Cardiac muscle cell (in vitro differentiated cells and primary cell): ENCODE results near the gene TLE2. TPM values are rescaled to one million over a fixed set of nuclear protein-coding genes. Genes with fewer than 3 reads are reported as not detected.

Experiments
- DNase-seq, 2 donors: peaks; one replicate each; pipeline versions ENCODE4 v3.0.0 to v3.0.0-alpha.2; 2010 to 2017; ENCODE audit warnings: low read depth in 1 of 2, low spot score in 1 of 2
- H3K27ac ChIP-seq: fragments of 200-600 bp; sonication (generic); 2 replicates; pipeline ENCODE4 v1.5.1; 2016
- H3K27me3 ChIP-seq: fragments of 200-600 bp; sonication (generic); 2 replicates; pipeline ENCODE4 v1.6.0; 2016; ENCODE audit warnings: control low read depth
- H3K36me3 ChIP-seq: fragments of 200-600 bp; sonication (generic); 2 replicates; pipeline ENCODE4 v1.5.1; 2016; ENCODE audit warnings: control low read depth
- H3K4me1 ChIP-seq: fragments of 200-600 bp; sonication (generic); 2 replicates; pipeline ENCODE4 v1.8.1; 2017; ENCODE audit warnings: low read depth, mild to moderate bottlenecking, mixed run types
- H3K4me3 ChIP-seq: fragments of 200-600 bp; sonication (generic); 2 replicates; pipeline ENCODE4 v1.5.1; 2016; ENCODE audit warnings: mild to moderate bottlenecking
- H3K9me3 ChIP-seq: fragments of 200-600 bp; sonication (generic); 2 replicates; pipeline ENCODE4 v1.5.1; 2017; ENCODE audit warnings: low read depth, mild to moderate bottlenecking, control low read depth
- polyA plus RNA-seq: library from polyadenylated mRNA; unstranded; fragments of >200 nt; fragmentation: Nextera tagmentation; extraction: Ambion mirVana; gene quantifications from 2 replicates; pipeline ENCODE4 v1.2.1, GENCODE V29; 2016
- total RNA-seq: library from RNA; depleted of rRNA; stranded (reverse); fragments of >200 nt; gene quantifications from 2 replicates; pipeline ENCODE4 v1.2.3, GENCODE V29; 2016
- TF ChIP-seq, protein P1 (sequence below): IDR thresholded peaks from 2 replicates; pipeline ENCODE4 v1.5.1; 2012; ENCODE audit warnings: low read depth, mild to moderate bottlenecking, low read length

TLE2 gene
- total and polyA plus RNA-seq, 2 experiments from 2014 or later: 95.9 to 105 TPM

- H3K9me3 ChIP-seq: no peaks in the 10 kb centered on the region
- no peaks in the 10 kb centered on the region for H3K27me3 ChIP-seq
- peaks cover 12% of the 10 kb centered on the region for H3K4me1 ChIP-seq
- TF ChIP-seq, protein P1, sequence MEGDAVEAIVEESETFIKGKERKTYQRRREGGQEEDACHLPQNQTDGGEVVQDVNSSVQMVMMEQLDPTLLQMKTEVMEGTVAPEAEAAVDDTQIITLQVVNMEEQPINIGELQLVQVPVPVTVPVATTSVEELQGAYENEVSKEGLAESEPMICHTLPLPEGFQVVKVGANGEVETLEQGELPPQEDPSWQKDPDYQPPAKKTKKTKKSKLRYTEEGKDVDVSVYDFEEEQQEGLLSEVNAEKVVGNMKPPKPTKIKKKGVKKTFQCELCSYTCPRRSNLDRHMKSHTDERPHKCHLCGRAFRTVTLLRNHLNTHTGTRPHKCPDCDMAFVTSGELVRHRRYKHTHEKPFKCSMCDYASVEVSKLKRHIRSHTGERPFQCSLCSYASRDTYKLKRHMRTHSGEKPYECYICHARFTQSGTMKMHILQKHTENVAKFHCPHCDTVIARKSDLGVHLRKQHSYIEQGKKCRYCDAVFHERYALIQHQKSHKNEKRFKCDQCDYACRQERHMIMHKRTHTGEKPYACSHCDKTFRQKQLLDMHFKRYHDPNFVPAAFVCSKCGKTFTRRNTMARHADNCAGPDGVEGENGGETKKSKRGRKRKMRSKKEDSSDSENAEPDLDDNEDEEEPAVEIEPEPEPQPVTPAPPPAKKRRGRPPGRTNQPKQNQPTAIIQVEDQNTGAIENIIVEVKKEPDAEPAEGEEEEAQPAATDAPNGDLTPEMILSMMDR: no peak
- H3K27ac ChIP-seq: no peak overlapping the region
- H3K4me3 ChIP-seq: no peak overlapping the region
- no peak for DNase-seq
- no peaks in the 10 kb centered on the region for H3K36me3 ChIP-seq
Observed at GRCh38 chr19:3045191-3045590, 16.1 kb upstream of the TLE2 start.

GRCh38 chr19:3042621-3043267, 13.7 kb upstream of the TLE2 start:
- Histone ChIP-seq H3K27me3 (no peaks in the 10 kb centered on the region), H3K27ac (peak overlapping the region; percentile 18), H3K4me3 (no peak overlapping the region), H3K36me3 (no peaks in the 10 kb centered on the region), H3K9me3 (no peaks in the 10 kb centered on the region), H3K4me1 (peaks cover 12% of the 10 kb centered on the region)
- DNase-seq: no peak
- TF ChIP-seq, protein P1: no peak

- H3K27ac ChIP-seq: peak overlapping the region; percentile 18
- no peak overlapping the region for H3K4me3 ChIP-seq
Observed at GRCh38 chr19:3041761-3042620, 12.9 kb upstream of the TLE2 start.

GRCh38 chr19:3041327-3041726, 12.2 kb upstream of the TLE2 start:
- no peak overlapping the region for H3K4me3 ChIP-seq
- H3K9me3 ChIP-seq: no peaks in the 10 kb centered on the region
- peaks cover 12% of the 10 kb centered on the region for H3K4me1 ChIP-seq
- DNase-seq: no peak
- no peaks in the 10 kb centered on the region for H3K36me3 ChIP-seq
- no peak overlapping the region for H3K27ac ChIP-seq
- H3K27me3 ChIP-seq: no peaks in the 10 kb centered on the region
- TF ChIP-seq, protein P1: no peak

More at GRCh38 chr19:3041761-3042620, 12.9 kb upstream of the TLE2 start:
- peaks cover 12% of the 10 kb centered on the region for H3K4me1 ChIP-seq
- H3K9me3 ChIP-seq: no peaks in the 10 kb centered on the region
- H3K27me3 ChIP-seq: no peaks in the 10 kb centered on the region
- peak in 1 of 2 donors; percentile 28 for DNase-seq
- TF ChIP-seq, protein P1: no peak
- H3K36me3 ChIP-seq: no peaks in the 10 kb centered on the region

DNA sequence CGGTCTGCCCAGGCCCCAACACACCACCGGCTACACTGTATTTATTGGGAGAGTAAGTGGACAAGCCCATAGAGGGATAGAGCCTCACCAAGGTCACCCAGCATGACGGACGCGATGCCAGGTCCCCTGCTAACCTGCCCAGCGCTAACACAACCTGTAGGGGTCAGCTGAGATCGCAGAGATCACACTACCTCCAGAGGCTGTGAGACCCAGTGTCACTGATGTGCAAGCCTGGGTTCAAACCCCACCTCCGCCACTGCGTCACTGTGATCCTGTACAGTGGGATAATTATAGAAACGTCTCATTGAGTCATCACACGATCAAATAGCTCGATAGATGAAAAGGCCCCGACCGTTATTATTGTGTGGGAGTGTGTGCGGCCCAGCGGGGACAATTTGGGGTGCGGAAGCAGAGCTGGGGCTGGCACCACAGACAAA, 10.6 kb upstream of the TLE2 start:
- TF ChIP-seq, protein P1: no peak
- Histone ChIP-seq H3K9me3 (no peaks in the 10 kb centered on the region), H3K36me3 (no peaks in the 10 kb centered on the region), H3K27me3 (no peaks in the 10 kb centered on the region), H3K4me3 (no peak overlapping the region), H3K27ac (no peak overlapping the region), H3K4me1 (peaks cover 18% of the 10 kb centered on the region)
- no peak for DNase-seq
